Left renal pelvis (tissue), 4 donors: ENCODE measurements around the gene JMJD4. TPM values are rescaled to one million over a fixed set of nuclear protein-coding genes. Genes with fewer than 3 reads are reported as not detected.
"Not testable (repeated sequence)": the region's sequence is repeated elsewhere in the genome, so short reads cannot be mapped to it uniquely, and the experiment has no call there.

Experiments
- DNase-seq, 4 donors: peaks; one replicate each; pipeline ENCODE4 v3.0.0-alpha.2; 2013; ENCODE audit warnings: low read depth in 4 of 4, low spot score in 3 of 4
- polyA plus RNA-seq, 4 donors: library from polyadenylated mRNA; unstranded; fragments of 120-200 nt; gene quantifications; one replicate each; pipeline ENCODE4 v1.2.1, GENCODE V29; 2013; ENCODE audit not compliant: insufficient read length in 4 of 4

Gene JMJD4
- polyA plus RNA-seq, 4 donors: 14.3 to 17.1 (median 16.0) TPM

GRCh38 chr1:227707846-227708245, 27.3 kb downstream of the JMJD4 start:
- no peak for DNase-seq

- DNase-seq: not testable (repeated sequence)
These were observed 33.5 kb downstream of the JMJD4 start for GRCh38 chr1:227701631-227702030.

DNA sequence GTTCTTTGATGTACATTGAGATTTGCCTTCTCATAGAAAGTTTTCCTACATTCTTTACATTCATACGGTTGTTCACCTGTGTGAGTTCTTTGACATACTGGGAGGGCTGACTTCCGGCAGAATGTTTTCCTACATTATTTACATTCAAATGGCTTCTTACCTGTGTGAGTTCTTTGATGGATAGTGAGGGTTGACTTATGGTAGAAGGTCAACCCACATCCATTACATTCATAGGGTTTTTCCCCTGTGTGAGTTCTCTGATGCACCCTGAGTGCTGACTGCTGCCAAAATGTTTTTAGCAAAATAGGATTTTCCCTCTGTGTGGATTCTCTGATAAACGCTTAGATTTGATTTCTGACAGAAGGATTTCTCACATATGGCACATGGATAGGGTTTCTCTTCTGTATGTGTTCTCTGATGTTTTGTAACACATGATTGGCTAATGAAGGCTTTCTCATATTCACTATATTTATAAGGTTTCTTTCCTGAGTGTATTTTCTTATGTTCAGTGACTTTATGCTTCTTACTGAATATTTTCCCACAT, 37.7 kb downstream of the JMJD4 start:
- no peak for DNase-seq

DNA sequence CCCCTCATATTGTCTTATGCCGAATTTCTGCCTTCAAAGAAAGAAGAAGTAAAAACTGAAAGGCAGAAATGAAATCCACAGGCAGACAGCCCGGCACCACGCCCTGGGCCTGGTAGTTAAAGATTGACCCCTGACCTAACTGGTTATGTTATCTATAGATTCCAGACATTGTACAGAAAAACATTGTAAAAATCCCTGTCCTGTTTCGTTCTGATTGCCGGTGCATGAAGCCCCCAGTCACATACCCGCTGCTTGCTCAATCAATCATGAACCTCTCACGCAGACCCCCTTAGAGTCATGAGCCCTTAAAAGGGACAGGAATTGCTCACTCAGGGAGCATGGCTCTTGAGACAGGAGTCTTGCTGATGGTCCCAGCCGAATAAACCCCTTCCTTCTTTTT, 49.3 kb downstream of the JMJD4 start:
- DNase-seq: no peak

Other genes with a start within 250 kb of the JMJD4 start
- 10 to 100 TPM; 13.8 to 20.4 (median 15.7) TPM for gene ZNF678, start 171.7 kb downstream of the JMJD4 start, polyA plus RNA-seq
- gene SNAP47, start 133 bp upstream of the JMJD4 start, polyA plus RNA-seq: 10 to 100 TPM; 30.3 to 45.0 (median 43.2) TPM
- not detected for gene PRSS38, start 80.4 kb upstream of the JMJD4 start, polyA plus RNA-seq
- 1 to 10 TPM; 1.1 to 9.3 (median 1.8) TPM for gene WNT9A, start 212.6 kb upstream of the JMJD4 start, polyA plus RNA-seq